DND-41 (cell line): ENCODE results near the gene CCDC142.

Experiments used
- EZH2 ChIP-seq: IDR thresholded peaks from 3 replicates; pipeline ENCODE4 v1.6.1; 2012; ENCODE audit warnings: borderline replicate concordance, low read depth, mild to moderate bottlenecking, moderate library complexity, low read length, inconsistent platforms; ENCODE audit not compliant: severe bottlenecking
- TF ChIP-seq, protein P1 (sequence below): IDR thresholded peaks from 2 replicates; pipeline ENCODE4 v1.5.1; 2012; ENCODE audit warnings: borderline replicate concordance, low read length, moderate library complexity, mild to moderate bottlenecking; ENCODE audit not compliant: poor library complexity, severe bottlenecking; ENCODE audit errors: extremely low read depth

DNA sequence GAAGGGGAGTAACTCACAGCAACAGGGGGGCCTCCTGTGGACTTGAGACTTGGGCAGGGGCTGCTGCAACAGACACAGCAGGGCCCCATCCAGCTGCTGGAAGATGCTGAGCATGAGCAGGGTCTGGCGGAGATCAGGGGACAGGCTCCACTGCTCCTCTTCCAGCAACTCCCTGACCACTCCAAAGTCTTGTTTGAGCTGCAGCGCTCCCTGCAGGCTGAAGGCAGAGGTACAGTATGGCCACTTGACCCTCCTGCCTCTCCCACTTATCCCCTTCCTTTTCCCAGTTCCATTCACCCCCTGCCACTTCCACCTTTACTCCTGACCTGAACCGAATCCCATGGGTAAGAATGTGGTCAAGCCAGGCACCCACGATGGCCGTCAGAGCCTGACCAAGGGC lies 7.9 kb downstream of the CCDC142 start:
- TF ChIP-seq, protein P1, sequence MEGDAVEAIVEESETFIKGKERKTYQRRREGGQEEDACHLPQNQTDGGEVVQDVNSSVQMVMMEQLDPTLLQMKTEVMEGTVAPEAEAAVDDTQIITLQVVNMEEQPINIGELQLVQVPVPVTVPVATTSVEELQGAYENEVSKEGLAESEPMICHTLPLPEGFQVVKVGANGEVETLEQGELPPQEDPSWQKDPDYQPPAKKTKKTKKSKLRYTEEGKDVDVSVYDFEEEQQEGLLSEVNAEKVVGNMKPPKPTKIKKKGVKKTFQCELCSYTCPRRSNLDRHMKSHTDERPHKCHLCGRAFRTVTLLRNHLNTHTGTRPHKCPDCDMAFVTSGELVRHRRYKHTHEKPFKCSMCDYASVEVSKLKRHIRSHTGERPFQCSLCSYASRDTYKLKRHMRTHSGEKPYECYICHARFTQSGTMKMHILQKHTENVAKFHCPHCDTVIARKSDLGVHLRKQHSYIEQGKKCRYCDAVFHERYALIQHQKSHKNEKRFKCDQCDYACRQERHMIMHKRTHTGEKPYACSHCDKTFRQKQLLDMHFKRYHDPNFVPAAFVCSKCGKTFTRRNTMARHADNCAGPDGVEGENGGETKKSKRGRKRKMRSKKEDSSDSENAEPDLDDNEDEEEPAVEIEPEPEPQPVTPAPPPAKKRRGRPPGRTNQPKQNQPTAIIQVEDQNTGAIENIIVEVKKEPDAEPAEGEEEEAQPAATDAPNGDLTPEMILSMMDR = peak; percentile 51
- no peak for TF ChIP-seq EZH2
